Measurements from ENCODE around the gene PKNOX1.
"Not testable (repeated sequence)": the region's sequence is repeated elsewhere in the genome, so short reads cannot be mapped to it uniquely, and the experiment has no call there.

PKNOX1 gene

GRCh38 chr21:43021756-43022600 lies 47.6 kb downstream of the PKNOX1 start:
- no peak for DNase-seq

GRCh38 chr21:43023175-43023574 lies 48.8 kb downstream of the PKNOX1 start:
- no peak for DNase-seq

GRCh38 chr21:43024439-43025136 lies 50.2 kb downstream of the PKNOX1 start:
- DNase-seq: no peak

GRCh38 chr21:43025636-43026180 lies 51.3 kb downstream of the PKNOX1 start:
- DNase-seq: no peak

GRCh38 chr21:43027846-43028731 lies 53.7 kb downstream of the PKNOX1 start:
- no peak for DNase-seq

- DNase-seq: no peak
Observed at GRCh38 chr21:43029785-43030184, 55.4 kb downstream of the PKNOX1 start.

GRCh38 chr21:43031121-43031619 lies 56.8 kb downstream of the PKNOX1 start:
- DNase-seq: no peak

- DNase-seq: no peak
Observed at GRCh38 chr21:43034101-43034500, 59.7 kb downstream of the PKNOX1 start.

- DNase-seq: no peak
Observed at GRCh38 chr21:43034826-43035225, 60.5 kb downstream of the PKNOX1 start.

GRCh38 chr21:43036889-43037288 lies 62.5 kb downstream of the PKNOX1 start:
- DNase-seq: not testable (repeated sequence)

GRCh38 chr21:43037918-43038658 lies 63.7 kb downstream of the PKNOX1 start:
- not testable (repeated sequence) for DNase-seq

- DNase-seq: not testable (repeated sequence)
Observed at GRCh38 chr21:43038659-43039044, 64.3 kb downstream of the PKNOX1 start.

GRCh38 chr21:43042169-43042568 lies 67.8 kb downstream of the PKNOX1 start:
- not testable (repeated sequence) for DNase-seq

- DNase-seq: not testable (repeated sequence)
Observed at GRCh38 chr21:43043291-43043690, 68.9 kb downstream of the PKNOX1 start.

GRCh38 chr21:43044547-43044946 lies 70.2 kb downstream of the PKNOX1 start:
- DNase-seq: not testable (repeated sequence)

GRCh38 chr21:43045165-43045875 lies 71.0 kb downstream of the PKNOX1 start:
- not testable (repeated sequence) for DNase-seq

- not testable (repeated sequence) for DNase-seq
Observed at GRCh38 chr21:43045876-43046821, 71.8 kb downstream of the PKNOX1 start.

- DNase-seq: not testable (repeated sequence)
Observed at GRCh38 chr21:43053112-43053511, 78.8 kb downstream of the PKNOX1 start.

GRCh38 chr21:43062955-43063664 lies 88.7 kb downstream of the PKNOX1 start:
- DNase-seq: not testable (repeated sequence)
